Smooth muscle cell (in vitro differentiated cells): ENCODE data around the gene EPS8L1. TPM values are rescaled to one million over a fixed set of nuclear protein-coding genes. Genes with fewer than 3 reads are reported as not detected.

Experiments
- DNase-seq: peaks from one replicate; lab custom pipeline; 2025; ENCODE audit not compliant: unreplicated experiment; lab: John Stamatoyannopoulos, UW
- H2AFZ ChIP-seq: fragments of 200-600 bp; sonication (generic); 2 replicates; pipeline ENCODE4 v1.6.0; 2016; ENCODE audit warnings: antibody characterized with exemption, low read depth, mild to moderate bottlenecking
- H3F3A ChIP-seq: fragments of 200-600 bp; sonication (generic); 2 replicates; pipeline ENCODE4 v1.6.0; 2017; ENCODE audit warnings: antibody characterized with exemption, low read depth
- H3K27ac ChIP-seq: fragments of 200-600 bp; sonication (generic); 2 replicates; pipeline ENCODE4 v1.5.1; 2016; ENCODE audit warnings: low read depth, mild to moderate bottlenecking
- H3K27me3 ChIP-seq: fragments of 200-600 bp; sonication (generic); 2 replicates; pipeline ENCODE4 v1.6.1; 2016; ENCODE audit warnings: low read depth, mild to moderate bottlenecking
- H3K36me3 ChIP-seq: fragments of 200-600 bp; sonication (generic); 2 replicates; pipeline ENCODE4 v1.5.1; 2016; ENCODE audit warnings: low read depth
- H3K4me1 ChIP-seq: fragments of 200-600 bp; sonication (generic); 2 replicates; pipeline ENCODE4 v1.5.1; 2016; ENCODE audit warnings: low read depth
- H3K4me2 ChIP-seq: fragments of 200-600 bp; sonication (generic); 2 replicates; pipeline ENCODE4 v1.6.0; 2016; ENCODE audit warnings: mild to moderate bottlenecking
- H3K4me3 ChIP-seq: fragments of 200-600 bp; sonication (generic); 2 replicates; pipeline ENCODE4 v1.5.1; 2016; ENCODE audit warnings: mild to moderate bottlenecking
- H3K79me2 ChIP-seq: fragments of 200-600 bp; sonication (generic); 2 replicates; pipeline ENCODE4 v1.6.0; 2016; ENCODE audit warnings: low read depth, mild to moderate bottlenecking
- H3K9ac ChIP-seq: fragments of 200-600 bp; sonication (generic); 2 replicates; pipeline ENCODE4 v1.6.0; 2016; ENCODE audit warnings: low read depth
- H3K9me3 ChIP-seq: fragments of 200-600 bp; sonication (generic); replicated peaks from 2 replicates; pipeline ENCODE4 v1.5.1; 2016; ENCODE audit warnings: low read depth
- H4K20me1 ChIP-seq: fragments of 200-600 bp; sonication (generic); 2 replicates; pipeline ENCODE4 v1.6.0; 2016; ENCODE audit warnings: low read depth
- CTCF ChIP-seq: fragments of 200-600 bp; sonication (generic); IDR thresholded peaks from 2 replicates; pipeline ENCODE4 v1.5.1; 2017; ENCODE audit warnings: borderline replicate concordance, mild to moderate bottlenecking, antibody characterized with exemption; ENCODE audit not compliant: insufficient read depth, poor library complexity, severe bottlenecking
- WGBS: methylation state at CpG from one replicate; pipeline ENCODE4 v1.1.7; 2016; ENCODE audit warnings: low lambda C conversion rate; 5-methylcytosine and 5-hydroxymethylcytosine counted together
- polyA plus RNA-seq: library from polyadenylated mRNA; unstranded; fragments of >200 nt; fragmentation: Nextera tagmentation; extraction: Ambion mirVana; gene quantifications from 2 replicates; pipeline ENCODE4 v1.2.1, GENCODE V29; 2016
- total RNA-seq: library from RNA; depleted of rRNA; stranded (reverse); fragments of >200 nt; gene quantifications from 2 replicates; pipeline ENCODE4 v1.2.3, GENCODE V29; 2014

EPS8L1 gene
- total and polyA plus RNA-seq, 2 experiments from 2014 or later: 16.8 to 32.9 TPM

GRCh38 chr19:55076321-55076720 is 652 bp downstream of the EPS8L1 start:
- WGBS: 82% methylated on average over 6 of the region's 12 CpGs
- Histone ChIP-seq H2AFZ (no peak overlapping the region), H3F3A (no peaks in the 10 kb centered on the region), H3K9ac (no peak overlapping the region), H3K27me3 (peaks cover 26% of the 10 kb centered on the region), H4K20me1 (no peaks in the 10 kb centered on the region), H3K36me3 (no peaks in the 10 kb centered on the region), H3K4me2 (peak overlapping the region; percentile 6), H3K9me3 (no peaks in the 10 kb centered on the region), H3K27ac (no peak overlapping the region), H3K79me2 (no peaks in the 10 kb centered on the region), H3K4me3 (peak overlapping the region; percentile 21), H3K4me1 (no peaks in the 10 kb centered on the region)
- no peak for TF ChIP-seq CTCF
- DNase-seq: no peak

- Histone ChIP-seq H3K36me3 (no peaks in the 10 kb centered on the region), H4K20me1 (no peaks in the 10 kb centered on the region), H3K9me3 (no peaks in the 10 kb centered on the region), H3K27me3 (peaks cover 27% of the 10 kb centered on the region), H2AFZ (no peak overlapping the region), H3F3A (no peaks in the 10 kb centered on the region), H3K4me1 (no peaks in the 10 kb centered on the region), H3K27ac (no peak overlapping the region), H3K79me2 (no peaks in the 10 kb centered on the region), H3K4me2 (no peak overlapping the region), H3K4me3 (no peak overlapping the region), H3K9ac (no peak overlapping the region)
- TF ChIP-seq CTCF: no peak
- DNase-seq: no peak
- 77% methylated on average over 2 of the region's 2 CpGs for WGBS
Measured at GRCh38 chr19:55077106-55077505, 1.4 kb downstream of the EPS8L1 start.

- H3K4me1 ChIP-seq: no peaks in the 10 kb centered on the region
- H3K9me3 ChIP-seq: no peaks in the 10 kb centered on the region
- no peaks in the 10 kb centered on the region for H3K79me2 ChIP-seq
- H3K36me3 ChIP-seq: no peaks in the 10 kb centered on the region
- no peak overlapping the region for H3K4me2 ChIP-seq
- no peak overlapping the region for H3K27ac ChIP-seq
- no peak overlapping the region for H3K4me3 ChIP-seq
- no peak for DNase-seq
- H3F3A ChIP-seq: no peaks in the 10 kb centered on the region
- no peak for TF ChIP-seq CTCF
- WGBS: 91% methylated on average over 5 of the region's 5 CpGs
- no peaks in the 10 kb centered on the region for H4K20me1 ChIP-seq
- H2AFZ ChIP-seq: no peak overlapping the region
- peaks cover 36% of the 10 kb centered on the region for H3K27me3 ChIP-seq
- no peak overlapping the region for H3K9ac ChIP-seq
Measured at GRCh38 chr19:55078996-55079395, 3.3 kb downstream of the EPS8L1 start.

- H3F3A ChIP-seq: no peaks in the 10 kb centered on the region
- no peaks in the 10 kb centered on the region for H3K9me3 ChIP-seq
- H3K9ac ChIP-seq: no peak overlapping the region
- no peak overlapping the region for H3K4me3 ChIP-seq
- no peak overlapping the region for H2AFZ ChIP-seq
- no peak overlapping the region for H3K27ac ChIP-seq
- no peaks in the 10 kb centered on the region for H3K36me3 ChIP-seq
- no peaks in the 10 kb centered on the region for H3K79me2 ChIP-seq
- H3K4me2 ChIP-seq: no peak overlapping the region
- no peak for TF ChIP-seq CTCF
- peaks cover 38% of the 10 kb centered on the region for H3K27me3 ChIP-seq
- WGBS: 87% methylated on average over 19 of the region's 19 CpGs
- no peaks in the 10 kb centered on the region for H4K20me1 ChIP-seq
- no peaks in the 10 kb centered on the region for H3K4me1 ChIP-seq
- DNase-seq: no peak
Measured at GRCh38 chr19:55079400-55080038, 3.9 kb downstream of the EPS8L1 start.
